HEK293 (cell line): ENCODE results near the gene EPHB3.

Experiments used
- CTCF ChIA-PET: fragments of 350-600 bp; formaldehyde crosslinking; extraction: SDS; loops from one replicate; lab custom pipeline; 2021; ENCODE audit warnings: antibody characterized with exemption; lab: Yijun Ruan, JAX
- POLR2A ChIA-PET: fragments of 300-600 bp; formaldehyde crosslinking; extraction: SDS; loops from one replicate; lab custom pipeline; 2020; ENCODE audit warnings: antibody characterized with exemption, inconsistent platforms; lab: Yijun Ruan, JAX
- H3K27ac ChIP-seq: fragments of 200-500 bp; sonication (Bioruptor generic); 2 replicates; pipeline ENCODE4 v1.5.1; 2014; ENCODE audit warnings: low read depth, low read length, control low read depth, inconsistent platforms; ENCODE audit errors: extremely low read depth
- H3K36me3 ChIP-seq, 2 experiments: fragments of 200-500 bp in 1 of 2; sonication (Bioruptor generic) in 1 of 2; 1 replicate in 1 of 2; 2 replicates in 1 of 2; pipeline ENCODE4 v1.5.1; 2014 to 2017; ENCODE audit warnings: inconsistent platforms in 2 of 2, low read length in 2 of 2; ENCODE audit not compliant: control insufficient read depth in 2 of 2, insufficient read depth in 1 of 2
- H3K4me1 ChIP-seq: fragments of 200-500 bp; sonication (Bioruptor generic); 2 replicates; pipeline ENCODE4 v1.5.1; 2014; ENCODE audit warnings: mild to moderate bottlenecking, low read length, inconsistent platforms; ENCODE audit not compliant: control insufficient read depth, insufficient read depth
- H3K4me3 ChIP-seq: 2 replicates; pipeline ENCODE4 v1.5.1; 2011; ENCODE audit warnings: low read depth, mild to moderate bottlenecking, control low read depth, low read length, moderate library complexity
- H3K9me3 ChIP-seq: fragments of 200-500 bp; sonication (Bioruptor generic); 2 replicates; pipeline ENCODE4 v1.5.1; 2014; ENCODE audit warnings: low read depth, low read length, inconsistent platforms; ENCODE audit not compliant: control insufficient read depth, insufficient read depth
- ELK4 ChIP-seq: IDR thresholded peaks from 2 replicates; pipeline ENCODE4 v1.6.1; 2011; ENCODE audit warnings: mild to moderate bottlenecking, low read depth, low read length, borderline replicate concordance
- GLIS2 ChIP-seq: fragments of 450-650 bp; formaldehyde crosslinking; IDR thresholded peaks from 2 replicates; pipeline ENCODE4 v1.5.1; 2016; ENCODE audit warnings: missing biosample characterization, missing genetic modification characterization
- IKZF3 ChIP-seq: fragments of 450-650 bp; IDR thresholded peaks from 2 replicates; pipeline ENCODE4 v1.5.0; 2018; ENCODE audit warnings: missing biosample characterization, mild to moderate bottlenecking, missing genetic modification characterization, moderate library complexity
- PRDM6 ChIP-seq: fragments of 450-650 bp; formaldehyde crosslinking; IDR thresholded peaks from 2 replicates; pipeline ENCODE4 v1.5.1; 2017; ENCODE audit warnings: missing biosample characterization, missing genetic modification characterization
- REPIN1 ChIP-seq: fragments of 450-650 bp; formaldehyde crosslinking; IDR thresholded peaks from 2 replicates; pipeline ENCODE4 v1.5.1; 2017; ENCODE audit warnings: missing biosample characterization, missing genetic modification characterization, low read depth
- SALL2 ChIP-seq: fragments of 450-650 bp; formaldehyde crosslinking; IDR thresholded peaks from 2 replicates; pipeline ENCODE4 v1.5.0; 2017; ENCODE audit warnings: missing biosample characterization, mild to moderate bottlenecking, missing genetic modification characterization, borderline replicate concordance
- SCRT1 ChIP-seq: fragments of 450-650 bp; formaldehyde crosslinking; IDR thresholded peaks from 2 replicates; pipeline ENCODE4 v1.5.1; 2016; ENCODE audit warnings: missing biosample characterization, missing genetic modification characterization, borderline replicate concordance
- SCRT2 ChIP-seq: fragments of 450-650 bp; formaldehyde crosslinking; IDR thresholded peaks from 2 replicates; pipeline ENCODE4 v1.5.1; 2016; ENCODE audit warnings: missing biosample characterization, missing genetic modification characterization
- TRIM28 ChIP-seq: IDR thresholded peaks from 2 replicates; pipeline ENCODE4 v1.6.1; 2011; ENCODE audit warnings: low read length, control low read depth, borderline replicate concordance
- ZBTB20 ChIP-seq: fragments of 450-650 bp; formaldehyde crosslinking; IDR thresholded peaks from 2 replicates; pipeline ENCODE4 v1.5.1; 2016; ENCODE audit warnings: missing biosample characterization, missing genetic modification characterization
- ZBTB21 ChIP-seq: fragments of 450-650 bp; formaldehyde crosslinking; IDR thresholded peaks from 2 replicates; pipeline ENCODE4 v1.5.1; 2017; ENCODE audit warnings: missing biosample characterization, missing genetic modification characterization
- ZFHX2 ChIP-seq: fragments of 450-650 bp; formaldehyde crosslinking; conservative IDR thresholded peaks from 2 replicates; pipeline ENCODE4 v1.5.1; 2016; ENCODE audit warnings: missing biosample characterization, missing genetic modification characterization
- ZIC2 ChIP-seq: fragments of 450-650 bp; formaldehyde crosslinking; IDR thresholded peaks from 2 replicates; pipeline ENCODE4 v1.5.1; 2016; ENCODE audit warnings: missing biosample characterization, missing genetic modification characterization
- ZNF16 ChIP-seq: fragments of 450-650 bp; formaldehyde crosslinking; IDR thresholded peaks from 2 replicates; pipeline ENCODE4 v1.5.1; 2016; ENCODE audit warnings: low read depth, missing biosample characterization, missing genetic modification characterization
- ZNF174 ChIP-seq: fragments of 450-650 bp; formaldehyde crosslinking; IDR thresholded peaks from 2 replicates; pipeline ENCODE4 v1.5.0; 2017; ENCODE audit warnings: missing biosample characterization, mild to moderate bottlenecking, missing genetic modification characterization
- ZNF274 ChIP-seq, 2 experiments: fragments of 200-500 bp in 1 of 2; fragments of 450-650 bp in 1 of 2; sonication (Bioruptor generic) in 1 of 2; formaldehyde crosslinking in 1 of 2; IDR thresholded peaks; 2 replicates each; pipeline versions ENCODE4 v1.5.1 to v1.6.1; 2014 to 2016; ENCODE audit warnings: borderline replicate concordance in 1 of 2, inconsistent platforms in 1 of 2, low read length in 1 of 2, missing biosample characterization in 1 of 2, missing genetic modification characterization in 1 of 2
- ZNF521 ChIP-seq: fragments of 450-650 bp; formaldehyde crosslinking; IDR thresholded peaks from 2 replicates; pipeline ENCODE4 v1.5.1; 2017; ENCODE audit warnings: missing biosample characterization, mild to moderate bottlenecking, missing genetic modification characterization
- ZNF530 ChIP-seq: fragments of 450-650 bp; formaldehyde crosslinking; IDR thresholded peaks from 2 replicates; pipeline ENCODE4 v1.5.1; 2016; ENCODE audit warnings: low read depth, missing biosample characterization, missing genetic modification characterization
- ZNF544 ChIP-seq: fragments of 450-650 bp; formaldehyde crosslinking; IDR thresholded peaks from 2 replicates; pipeline ENCODE4 v1.5.0; 2017; ENCODE audit warnings: missing biosample characterization, missing genetic modification characterization
- ZNF600 ChIP-seq: fragments of 450-650 bp; formaldehyde crosslinking; IDR thresholded peaks from 2 replicates; pipeline ENCODE4 v1.5.1; 2016; ENCODE audit warnings: missing biosample characterization, missing genetic modification characterization
- ZNF660 ChIP-seq: fragments of 450-650 bp; IDR thresholded peaks from 2 replicates; pipeline ENCODE4 v1.5.1; 2018; ENCODE audit warnings: missing biosample characterization, mild to moderate bottlenecking, missing genetic modification characterization
- ZNF670 ChIP-seq: fragments of 450-650 bp; formaldehyde crosslinking; IDR thresholded peaks from 2 replicates; pipeline ENCODE4 v1.5.1; 2016; ENCODE audit warnings: missing biosample characterization, missing genetic modification characterization, low read depth
- ZNF792 ChIP-seq: fragments of 450-650 bp; formaldehyde crosslinking; IDR thresholded peaks from 2 replicates; pipeline ENCODE4 v1.5.1; 2016; ENCODE audit warnings: missing biosample characterization, missing genetic modification characterization
- ZSCAN30 ChIP-seq: fragments of 450-650 bp; IDR thresholded peaks from 2 replicates; pipeline ENCODE4 v1.5.1; 2018; ENCODE audit warnings: missing biosample characterization, mild to moderate bottlenecking, missing genetic modification characterization, moderate library complexity
- ZXDB ChIP-seq: fragments of 450-650 bp; formaldehyde crosslinking; IDR thresholded peaks from 2 replicates; pipeline ENCODE4 v1.5.1; 2016; ENCODE audit warnings: missing biosample characterization, missing genetic modification characterization

The EPHB3 gene

GRCh38 chr3:184563561-184563925, 2.0 kb downstream of the EPHB3 start (continued):
- TF ChIP-seq ZNF274 (IDR thresholded peaks at IDR 0.05; ENCODE audit: low read length) (no peak), ZNF274 (tag by site-specific recombination; IDR thresholded peaks at IDR 0.05; ENCODE audit: borderline replicate concordance) (no peak), ZNF174 (tag by site-specific recombination) (no peak), ELK4 (no peak)

GRCh38 chr3:184563941-184564684, 2.5 kb downstream of the EPHB3 start:
- POLR2A ChIA-PET, result no interaction called here
- no peaks in the 10 kb centered on the region for H3K9me3 ChIP-seq
- H3K4me3 ChIP-seq, result no peak overlapping the region
- H3K4me1 ChIP-seq, result peaks cover 3% of the 10 kb centered on the region; the same call in 1 of the 2 replicates
- TF ChIP-seq ZNF600, result no peak
- TF ChIP-seq ZNF544, result no peak
- TF ChIP-seq REPIN1, result no peak
- no peak for TF ChIP-seq ZNF670
- TF ChIP-seq ZBTB21, result no peak
- no peak for TF ChIP-seq ZFHX2 (tag by site-specific recombination)
- TF ChIP-seq GLIS2, result no peak
- peak; percentile 45 for TF ChIP-seq ZIC2 (tag by site-specific recombination)
- TF ChIP-seq, all 188 proteins: peak for 1
- Histone ChIP-seq H3K36me3 (no peaks in the 10 kb centered on the region), H3K27ac (no peak overlapping the region)
- CTCF ChIA-PET, result interaction anchor here (0.6 kb wide), 1 partner anchor 29 kb away, joined by 3 read pairs; no protein-coding TSS in a partner anchor

GRCh38 chr3:184564685-184565385, 3.2 kb downstream of the EPHB3 start:
- H3K4me3 ChIP-seq, result no peak overlapping the region
- no peaks in the 10 kb centered on the region for H3K36me3 ChIP-seq
- H3K27ac ChIP-seq, result no peak overlapping the region
- CTCF ChIA-PET, result interaction anchor here (0.6 to 0.7 kb wide), 2 partner anchors 28 to 161 kb away, joined by 3 read pairs; no protein-coding TSS in a partner anchor
- POLR2A ChIA-PET, result no interaction called here
- no peaks in the 10 kb centered on the region for H3K9me3 ChIP-seq
- 0 out of 2 replicates have a peak, but pooled peaks have one; percentile 22 for TF ChIP-seq GLIS2
- TF ChIP-seq SCRT1 (tag by site-specific recombination), result no peak
- no peak for TF ChIP-seq ZSCAN30 (tag by site-specific recombination)
- no peak for TF ChIP-seq ZXDB (tag by site-specific recombination)
- peaks cover 3% of the 10 kb centered on the region; the same call in 1 of the 2 replicates for H3K4me1 ChIP-seq

GRCh38 chr3:184565421-184566211, 4.0 kb downstream of the EPHB3 start:
- H3K4me3 ChIP-seq, result no peak overlapping the region
- H3K36me3 ChIP-seq, result no peaks in the 10 kb centered on the region
- H3K9me3 ChIP-seq, result no peaks in the 10 kb centered on the region
- H3K27ac ChIP-seq, result no peak overlapping the region
- ChIA-PET CTCF (interaction anchor here (0.7 to 0.8 kb wide), 2 partner anchors 160 to 183 kb away, joined by 3 read pairs; no protein-coding TSS in a partner anchor), POLR2A (no interaction called here)
- peaks cover 3% of the 10 kb centered on the region; the same call in 1 of the 2 replicates for H3K4me1 ChIP-seq
- TF ChIP-seq SALL2 (tag by site-specific recombination) (no peak), ZNF660 (tag by site-specific recombination) (peak; percentile 89), IKZF3 (tag by site-specific recombination) (no peak), ZNF521 (tag by site-specific recombination) (no peak), PRDM6 (tag by site-specific recombination) (no peak), ZBTB20 (tag by site-specific recombination) (no peak), ZNF792 (tag by site-specific recombination) (no peak), TRIM28 (no peak), SCRT2 (tag by site-specific recombination) (peak; percentile 63), ZNF530 (tag by site-specific recombination) (no peak), ZNF670 (no peak), ZNF16 (tag by site-specific recombination) (no peak)
